ENCODE data around the gene RARA.

DNA sequence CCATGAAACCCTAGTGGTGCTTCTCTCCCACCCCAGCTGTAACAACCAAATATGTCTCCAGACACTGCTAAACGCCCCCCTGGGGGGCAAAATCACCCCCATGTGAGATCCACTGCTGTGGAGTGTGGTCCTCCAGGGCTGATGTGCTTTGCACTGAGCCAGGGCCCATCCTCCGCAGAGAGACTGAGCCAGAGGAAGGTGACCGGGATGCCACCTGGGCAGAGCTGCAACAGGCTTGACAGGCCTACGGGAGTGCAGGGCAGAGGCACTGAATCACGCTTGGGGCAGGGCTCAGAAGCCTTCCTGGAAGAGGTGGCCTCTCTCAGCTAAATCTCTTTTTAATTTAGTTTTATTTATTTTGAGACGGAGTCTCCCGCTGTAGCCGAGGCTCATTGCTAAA lies 51.1 kb downstream of the RARA start:
- TF ChIP-seq, protein P1, sequence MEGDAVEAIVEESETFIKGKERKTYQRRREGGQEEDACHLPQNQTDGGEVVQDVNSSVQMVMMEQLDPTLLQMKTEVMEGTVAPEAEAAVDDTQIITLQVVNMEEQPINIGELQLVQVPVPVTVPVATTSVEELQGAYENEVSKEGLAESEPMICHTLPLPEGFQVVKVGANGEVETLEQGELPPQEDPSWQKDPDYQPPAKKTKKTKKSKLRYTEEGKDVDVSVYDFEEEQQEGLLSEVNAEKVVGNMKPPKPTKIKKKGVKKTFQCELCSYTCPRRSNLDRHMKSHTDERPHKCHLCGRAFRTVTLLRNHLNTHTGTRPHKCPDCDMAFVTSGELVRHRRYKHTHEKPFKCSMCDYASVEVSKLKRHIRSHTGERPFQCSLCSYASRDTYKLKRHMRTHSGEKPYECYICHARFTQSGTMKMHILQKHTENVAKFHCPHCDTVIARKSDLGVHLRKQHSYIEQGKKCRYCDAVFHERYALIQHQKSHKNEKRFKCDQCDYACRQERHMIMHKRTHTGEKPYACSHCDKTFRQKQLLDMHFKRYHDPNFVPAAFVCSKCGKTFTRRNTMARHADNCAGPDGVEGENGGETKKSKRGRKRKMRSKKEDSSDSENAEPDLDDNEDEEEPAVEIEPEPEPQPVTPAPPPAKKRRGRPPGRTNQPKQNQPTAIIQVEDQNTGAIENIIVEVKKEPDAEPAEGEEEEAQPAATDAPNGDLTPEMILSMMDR (conservative IDR thresholded peaks at IDR 0.05; ENCODE audit: low read depth, low read length): no peak
- TF ChIP-seq EZH2 (IDR thresholded peaks at IDR 0.05; ENCODE audit: borderline replicate concordance, low read depth, low read length, poor library complexity, severe bottlenecking): no peak

Data from A673 (cell line).